Breast epithelium (tissue), 3 donors: Measurements from ENCODE around the gene CDH23.

Experiments used
- CTCF ChIP-seq, 3 donors: fragments of 450-650 bp; IDR thresholded peaks; one replicate each; pipeline ENCODE4 v1.5.1; 2016 to 2017; ENCODE audit warnings: antibody characterized with exemption in 3 of 3, mild to moderate bottlenecking in 3 of 3, moderate library complexity in 3 of 3
- POLR2A ChIP-seq: fragments of 450-650 bp; IDR thresholded peaks from one replicate; pipeline ENCODE4 v1.6.1; 2016; ENCODE audit warnings: antibody characterized with exemption, mild to moderate bottlenecking, moderate library complexity

- TF ChIP-seq CTCF (IDR thresholded peaks at IDR 0.05) (no peak), POLR2A (no peak)
Measured at GRCh38 chr10:71398976-71399375, 2.3 kb downstream of the CDH23 start.
